HK-2 (cell line): ENCODE measurements around the gene ZNF106.

Source experiments
- DNase-seq: peaks from one replicate; pipeline ENCODE4 v3.0.0-alpha.2; 2018; ENCODE audit not compliant: unreplicated experiment

ZNF106 gene

DNA sequence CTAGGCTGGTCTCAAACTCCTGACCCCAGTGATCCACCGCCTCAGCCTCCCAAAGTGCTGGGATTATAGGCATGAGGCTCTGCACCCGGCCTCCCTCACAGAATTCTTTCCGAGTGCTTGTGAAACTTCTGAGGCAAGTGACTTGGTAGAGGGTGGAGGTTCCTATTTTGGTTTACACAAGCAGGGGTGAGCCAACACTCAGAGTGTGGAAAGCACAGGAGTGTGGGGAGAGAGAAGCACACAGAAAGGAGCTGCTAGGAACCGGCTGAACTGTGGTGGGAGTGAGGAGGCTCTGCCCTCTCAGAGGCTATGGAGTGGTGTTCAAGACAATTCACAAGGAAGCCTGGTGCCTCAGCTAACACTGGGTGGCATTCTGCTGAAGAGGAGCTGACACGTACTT, 123.9 kb downstream of the ZNF106 start:
- no peak for DNase-seq

DNA sequence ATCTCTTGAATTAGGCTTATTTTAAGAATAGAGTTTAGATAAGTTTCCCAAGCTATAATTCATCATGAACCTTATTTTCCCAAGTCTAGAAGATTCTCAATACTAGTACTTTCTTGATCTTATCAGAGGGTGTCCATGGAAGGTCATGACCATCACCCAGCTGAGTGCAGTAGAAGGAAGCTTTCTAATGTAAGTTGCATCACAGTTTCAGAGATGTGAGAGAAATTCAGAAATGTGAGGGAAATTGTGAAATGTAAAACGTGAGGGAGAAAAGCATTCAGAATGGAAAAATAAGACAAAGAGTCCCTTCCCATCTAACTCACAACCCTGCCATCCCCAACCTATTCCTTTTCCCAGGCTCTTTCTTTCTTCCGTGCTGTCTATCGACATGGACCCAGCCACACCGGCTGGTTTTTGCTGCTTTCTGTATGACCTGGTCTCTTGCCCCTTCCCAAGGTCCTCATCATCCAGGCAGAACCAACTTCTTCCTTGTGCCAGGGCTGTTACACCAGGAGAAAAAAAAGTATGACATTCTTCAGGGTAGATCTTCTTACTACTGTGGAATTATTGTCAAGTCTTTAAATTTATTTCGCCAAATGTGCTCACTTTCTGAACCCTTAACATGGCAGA, 124.9 kb downstream of the ZNF106 start:
- DNase-seq: no peak

- no peak for DNase-seq
Observed at GRCh38 chr15:42364529-42364928, 126.4 kb downstream of the ZNF106 start.

DNA sequence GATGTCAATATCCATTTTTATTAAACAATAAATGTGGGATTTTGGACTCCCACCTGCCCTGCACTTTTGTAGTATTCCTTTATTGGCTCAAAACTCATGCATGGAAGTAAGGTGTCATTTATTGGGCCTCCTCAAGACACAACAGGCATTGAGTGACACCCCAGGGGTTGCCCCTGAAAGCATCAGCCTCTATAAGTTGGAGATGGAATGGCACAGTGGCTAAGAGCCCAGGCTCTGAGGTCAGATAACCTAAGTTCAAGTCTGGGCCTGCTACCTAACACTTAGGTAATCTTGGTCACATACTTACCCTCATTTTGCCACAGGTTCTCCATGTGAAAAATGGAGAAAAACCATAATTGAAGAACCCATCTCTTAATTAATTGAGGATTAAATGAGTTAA, 127.0 kb downstream of the ZNF106 start:
- DNase-seq: no peak

- DNase-seq: no peak
Observed at GRCh38 chr15:42363487-42363886, 127.5 kb downstream of the ZNF106 start.
